Neural crest cell (in vitro differentiated cells): Measurements from ENCODE around the gene CATSPER2. TPM values are rescaled to one million over a fixed set of nuclear protein-coding genes. Genes with fewer than 3 reads are reported as not detected.

ENCODE experiments used
- total RNA-seq: library from RNA; stranded (reverse); gene quantifications from 2 replicates; pipeline ENCODE4 v1.2.1, GENCODE V29; 2021

The CATSPER2 gene
- total RNA-seq, 1 donor from 2014 or later: 2.8 TPM

Other genes with a start within 250 kb of the CATSPER2 start
- gene TP53BP1, start 155.7 kb downstream of the CATSPER2 start, total RNA-seq: 99.5 and 103 TPM in 2 replicates
- 24.3 and 25.2 TPM in 2 replicates for gene MAP1A, start 131.2 kb downstream of the CATSPER2 start, total RNA-seq
- 33.1 and 37.9 TPM in 2 replicates for gene PPIP5K1, start 58.6 kb downstream of the CATSPER2 start, total RNA-seq
- 1.9 and 4.5 TPM in 2 replicates for gene CKMT1B, start 54.8 kb downstream of the CATSPER2 start, total RNA-seq
- gene STRC, start 30.0 kb downstream of the CATSPER2 start, total RNA-seq: 0.19 and 0.30 TPM in 2 replicates
- 4.9 and 5.3 TPM in 2 replicates for gene CKMT1A, start 45.0 kb upstream of the CATSPER2 start, total RNA-seq
- gene PDIA3, start 97.6 kb upstream of the CATSPER2 start, total RNA-seq: 342 and 351 TPM in 2 replicates
- gene ELL3, start 128.1 kb upstream of the CATSPER2 start, total RNA-seq: 1.3 and 2.7 TPM in 2 replicates
- 578 and 599 TPM in 2 replicates for gene SERF2, start 143.5 kb upstream of the CATSPER2 start, total RNA-seq
- 0.23 and 0.35 TPM in 2 replicates for gene SERINC4, start 151.4 kb upstream of the CATSPER2 start, total RNA-seq
- 12.0 and 19.8 TPM in 2 replicates for gene HYPK, start 151.8 kb upstream of the CATSPER2 start, total RNA-seq
- gene MFAP1, start 175.8 kb upstream of the CATSPER2 start, total RNA-seq: 41.0 TPM in 2 replicates
- 40.2 and 41.3 TPM in 2 replicates for gene WDR76, start 178.2 kb upstream of the CATSPER2 start, total RNA-seq